Spleen (tissue), 7 donors: ENCODE results near the gene SLC20A1.

Source experiments
- POLR2AphosphoS5 ChIP-seq, 3 donors: sonication (generic); formaldehyde crosslinking; IDR thresholded peaks; one replicate each; pipeline ENCODE4 v1.5.1; 2017; ENCODE audit warnings: antibody characterized with exemption in 3 of 3
- TF ChIP-seq, protein P1 (sequence below), 11 experiments: fragments of 200-600 bp in 7 of 11; fragments of 450-650 bp in 4 of 11; sonication (generic) in 4 of 11; IDR thresholded peaks in 8 of 11; conservative IDR thresholded peaks in 3 of 11; 1 replicate in 7 of 11; 2 replicates in 4 of 11; pipeline versions ENCODE4 v1.4.0 to v1.8.0; 2016 to 2021; ENCODE audit warnings: antibody characterized with exemption in 11 of 11, inconsistent platforms in 4 of 11, mild to moderate bottlenecking in 1 of 11
- donor health status: DM: no; HTN: no; CAD: no; lungs with moderate emphysema.
- donor health status: DM: no; HTN: no; CAD: no.
- donor health status: DM: no; HTN: no; CAD: no.

- TF ChIP-seq, protein P1, sequence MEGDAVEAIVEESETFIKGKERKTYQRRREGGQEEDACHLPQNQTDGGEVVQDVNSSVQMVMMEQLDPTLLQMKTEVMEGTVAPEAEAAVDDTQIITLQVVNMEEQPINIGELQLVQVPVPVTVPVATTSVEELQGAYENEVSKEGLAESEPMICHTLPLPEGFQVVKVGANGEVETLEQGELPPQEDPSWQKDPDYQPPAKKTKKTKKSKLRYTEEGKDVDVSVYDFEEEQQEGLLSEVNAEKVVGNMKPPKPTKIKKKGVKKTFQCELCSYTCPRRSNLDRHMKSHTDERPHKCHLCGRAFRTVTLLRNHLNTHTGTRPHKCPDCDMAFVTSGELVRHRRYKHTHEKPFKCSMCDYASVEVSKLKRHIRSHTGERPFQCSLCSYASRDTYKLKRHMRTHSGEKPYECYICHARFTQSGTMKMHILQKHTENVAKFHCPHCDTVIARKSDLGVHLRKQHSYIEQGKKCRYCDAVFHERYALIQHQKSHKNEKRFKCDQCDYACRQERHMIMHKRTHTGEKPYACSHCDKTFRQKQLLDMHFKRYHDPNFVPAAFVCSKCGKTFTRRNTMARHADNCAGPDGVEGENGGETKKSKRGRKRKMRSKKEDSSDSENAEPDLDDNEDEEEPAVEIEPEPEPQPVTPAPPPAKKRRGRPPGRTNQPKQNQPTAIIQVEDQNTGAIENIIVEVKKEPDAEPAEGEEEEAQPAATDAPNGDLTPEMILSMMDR (IDR thresholded peaks at IDR 0.05 in 8 of 11, conservative IDR thresholded peaks at IDR 0.05 in 3 of 11) = no peak
- TF ChIP-seq POLR2AphosphoS5 (IDR thresholded peaks at IDR 0.05) = no peak
Measured at GRCh38 chr2:112601754-112602153, 44.0 kb upstream of the SLC20A1 start.
